Superior temporal gyrus (tissue), 1 donor: ENCODE results near the gene SOS2.

Experiments
- DNase-seq: peaks from one replicate; pipeline ENCODE4 v3.0.0-alpha.2; 2016; ENCODE audit errors: extremely low spot score

The SOS2 gene

GRCh38 chr14:50116181-50116956 lies 115.0 kb downstream of the SOS2 start, which contains the start of gene VCPKMT:
Gene VCPKMT (minus strand): TSS chr14:50116572. CDS start chr14:50116552, 20 bp downstream.
- peak; percentile 94 for DNase-seq

GRCh38 chr14:50113381-50114035 lies 117.9 kb downstream of the SOS2 start:
- no peak for DNase-seq

DNA sequence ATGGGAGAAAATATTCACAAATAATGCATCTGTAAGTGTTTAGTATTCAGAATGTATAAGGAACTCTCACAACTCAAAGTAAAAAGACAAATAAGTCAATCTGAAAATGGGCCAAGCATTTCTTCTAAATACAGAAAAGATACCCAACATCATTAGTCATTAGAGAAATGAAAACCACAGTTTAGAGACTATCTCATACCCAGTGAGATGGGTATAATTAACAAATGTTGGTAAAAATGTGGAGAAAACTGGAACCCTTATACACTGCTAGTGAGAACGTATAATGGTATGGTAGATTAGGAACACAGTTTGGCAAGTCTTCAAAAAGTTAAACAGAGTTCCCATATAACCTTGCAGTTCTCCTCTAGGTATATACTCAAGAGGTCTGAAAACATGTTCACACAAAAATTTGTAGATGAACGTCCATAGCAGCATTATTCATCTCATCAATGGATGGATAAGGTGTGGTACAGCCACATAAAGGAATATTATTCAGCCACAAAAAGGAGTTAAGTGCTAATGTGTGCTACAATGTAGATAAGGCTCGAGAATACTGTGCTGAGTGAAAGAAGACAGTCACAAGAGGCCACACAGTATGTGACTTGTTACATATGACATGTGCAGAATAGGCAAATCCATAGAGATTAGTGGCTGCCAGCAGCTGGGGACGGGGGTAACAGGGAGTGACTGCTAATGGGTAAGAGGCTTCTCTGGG lies 120.9 kb downstream of the SOS2 start:
- no peak for DNase-seq

- DNase-seq = no peak
Measured at GRCh38 chr14:50109342-50109741, 122.0 kb downstream of the SOS2 start.

DNA sequence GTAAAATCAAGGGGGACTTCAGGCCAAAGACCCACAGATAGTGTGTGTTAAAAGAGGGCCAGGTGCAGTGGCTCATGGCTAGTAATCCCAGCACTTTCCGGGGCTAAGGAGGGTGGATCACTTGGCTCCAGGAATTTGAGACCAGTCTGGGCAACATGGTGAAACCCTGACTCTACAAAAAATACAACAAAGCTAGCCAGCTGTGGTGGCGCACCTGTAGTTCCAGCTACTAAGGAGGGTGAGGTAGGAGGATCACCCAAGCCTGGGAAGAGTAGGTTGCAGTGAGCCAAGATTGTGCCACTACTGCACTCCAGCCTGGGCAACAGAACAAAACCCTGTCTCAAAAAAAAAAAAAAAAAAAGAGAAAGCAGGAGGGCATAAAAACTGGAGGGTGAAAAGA lies 123.5 kb downstream of the SOS2 start:
- no peak for DNase-seq

GRCh38 chr14:50106178-50106577 lies 125.2 kb downstream of the SOS2 start:
- DNase-seq = no peak

GRCh38 chr14:50103558-50103957 lies 127.8 kb downstream of the SOS2 start:
- no peak for DNase-seq

DNA sequence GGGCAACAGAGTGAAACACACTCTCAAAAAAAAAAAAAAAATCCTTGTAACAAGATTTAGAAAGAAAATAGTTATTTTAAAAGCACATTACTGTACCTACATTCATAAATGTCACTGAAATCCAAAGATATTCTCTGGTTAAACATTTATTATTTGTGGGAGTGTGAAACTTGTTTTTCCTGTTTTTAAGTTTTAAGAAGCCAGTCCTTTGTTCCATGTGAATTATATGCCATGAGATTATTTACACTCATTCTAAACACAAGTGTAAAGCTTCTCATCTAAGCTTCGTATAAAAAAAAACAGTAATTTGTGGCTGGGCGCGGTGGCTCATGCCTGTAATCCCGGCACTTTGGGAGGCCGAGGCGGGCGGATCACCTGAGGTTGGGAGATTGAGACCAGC lies 130.0 kb downstream of the SOS2 start:
- no peak for DNase-seq

- no peak for DNase-seq
Measured at GRCh38 chr14:50100805-50101204, 130.6 kb downstream of the SOS2 start.

DNA sequence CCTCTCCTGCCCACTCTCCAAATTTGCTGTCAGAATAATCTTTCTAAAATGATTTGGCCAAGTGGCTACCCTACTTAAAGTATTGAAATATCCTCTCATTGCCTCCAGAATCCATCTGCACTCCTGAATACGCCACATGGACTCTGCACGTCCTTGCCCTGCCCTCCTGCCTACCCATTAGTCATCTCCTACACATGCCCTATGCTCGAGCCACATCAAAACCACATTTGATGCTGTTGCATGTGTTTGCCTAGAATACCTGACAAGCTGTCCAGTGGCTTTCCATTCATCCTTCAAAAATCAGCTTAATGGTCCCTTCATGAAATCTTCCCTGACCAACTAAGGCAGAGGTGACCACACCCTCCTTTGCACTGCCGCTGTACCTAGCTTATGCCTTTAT lies 132.0 kb downstream of the SOS2 start:
- DNase-seq = no peak

DNA sequence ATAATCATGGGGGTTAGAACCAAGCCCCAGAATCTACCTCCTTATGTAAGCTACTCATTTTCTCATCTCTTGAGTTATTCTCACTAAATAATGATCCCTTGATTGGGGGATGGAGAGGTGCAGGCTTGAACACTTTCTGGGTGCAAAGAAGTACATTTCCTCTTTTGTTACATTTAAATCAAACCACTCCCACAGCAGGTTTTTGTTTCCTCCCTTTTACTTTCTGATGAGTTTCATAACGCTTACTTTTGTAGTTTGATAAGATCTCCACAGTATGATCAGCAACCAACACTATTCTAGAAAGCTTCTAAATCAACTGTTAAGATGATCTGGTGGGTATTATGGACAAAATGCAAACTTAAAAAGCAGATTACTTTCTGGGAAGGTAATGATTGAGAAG lies 135.5 kb downstream of the SOS2 start:
- no peak for DNase-seq

- DNase-seq = no peak
Measured at GRCh38 chr14:50094056-50094755, 137.2 kb downstream of the SOS2 start.

DNA sequence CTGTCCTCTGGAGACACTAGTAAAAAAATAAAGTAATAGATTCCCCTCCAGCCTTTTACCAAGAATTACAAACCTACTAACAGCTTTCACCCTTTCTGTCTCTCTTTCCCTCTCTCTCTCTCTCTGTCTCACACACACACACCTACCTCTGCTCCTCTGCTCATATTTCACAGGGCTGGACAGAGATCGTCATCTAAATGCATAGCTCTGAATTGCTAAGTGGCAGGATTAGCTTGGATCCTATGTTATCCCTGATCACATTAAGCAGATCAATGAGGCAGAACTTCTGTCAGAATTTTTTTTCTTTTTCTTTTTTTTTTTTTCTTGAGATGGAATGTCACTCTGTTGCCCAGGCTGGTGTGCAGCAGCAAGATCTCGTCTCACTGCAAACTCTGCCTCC lies 137.9 kb downstream of the SOS2 start:
- no peak for DNase-seq

- DNase-seq = no peak
Measured at GRCh38 chr14:50092006-50092555, 139.3 kb downstream of the SOS2 start.

- DNase-seq = no peak
Measured at GRCh38 chr14:50091240-50091913, 140.0 kb downstream of the SOS2 start.

DNA sequence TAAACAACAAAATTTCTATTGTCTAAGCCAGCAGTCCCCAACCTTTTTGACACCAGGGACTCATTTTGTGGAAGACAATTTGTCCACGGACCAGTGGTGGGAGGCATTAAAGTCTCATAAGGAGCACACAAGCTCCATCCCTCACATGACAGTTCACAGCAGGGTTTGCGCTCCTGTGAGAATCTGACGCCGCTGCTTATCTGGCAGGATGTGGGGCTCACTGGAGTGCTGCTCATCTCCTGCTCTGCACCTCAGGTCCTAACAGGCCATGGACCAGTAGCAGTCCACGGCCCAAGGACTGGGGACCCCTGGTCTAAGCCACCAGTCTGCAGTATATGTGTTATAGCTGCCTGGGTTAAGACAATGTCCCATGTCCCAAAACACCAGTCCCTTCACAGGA lies 142.2 kb downstream of the SOS2 start:
- DNase-seq = no peak

DNA sequence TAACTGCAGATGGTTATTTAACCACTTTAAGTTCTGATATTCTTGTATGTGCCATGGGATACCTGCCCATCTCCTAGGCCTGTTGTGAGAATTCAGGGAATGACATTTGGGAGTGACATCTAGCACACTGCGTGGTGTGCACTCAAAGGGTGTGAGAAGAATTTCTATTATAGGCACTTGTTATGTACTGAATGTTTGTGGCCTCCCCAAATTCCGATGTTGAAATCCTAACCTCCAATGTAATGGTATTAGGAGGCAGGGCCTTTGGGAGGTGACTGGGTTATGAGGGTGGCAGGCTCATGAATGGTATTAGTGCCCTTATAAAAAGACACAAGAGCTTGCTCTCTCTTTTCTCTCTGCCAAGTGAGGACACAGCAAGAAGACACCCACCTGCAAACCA lies 142.6 kb downstream of the SOS2 start:
- no peak for DNase-seq

DNA sequence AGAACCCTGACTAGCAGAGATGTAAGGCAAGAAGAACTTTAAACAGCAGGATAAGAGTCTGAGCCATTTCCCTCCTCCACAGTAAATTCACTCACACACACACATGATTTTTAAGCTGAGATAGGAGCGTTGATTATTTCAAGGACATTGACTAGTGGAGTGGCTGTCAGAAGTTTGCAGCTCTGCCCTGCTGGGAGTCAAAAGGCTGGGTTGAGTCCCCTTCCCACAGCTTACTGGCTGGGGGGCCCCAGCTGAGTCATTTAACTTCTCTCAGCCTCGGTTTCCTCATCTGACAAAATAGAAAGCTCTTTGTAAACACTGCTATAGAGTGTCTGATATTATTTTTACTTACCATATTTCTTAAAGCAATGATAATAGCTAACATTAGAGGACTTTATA lies 143.3 kb downstream of the SOS2 start:
- no peak for DNase-seq

GRCh38 chr14:50087341-50088116 lies 143.8 kb downstream of the SOS2 start:
- DNase-seq = no peak

GRCh38 chr14:50086321-50086711 lies 145.1 kb downstream of the SOS2 start:
- no peak for DNase-seq
